Heart left ventricle (tissue), 13 donors: ENCODE results near the gene MIPOL1.

ENCODE experiments used
- POLR2A ChIP-seq, 2 donors: fragments of 450-650 bp; IDR thresholded peaks; one replicate each; pipeline ENCODE4 v1.6.1; 2017; ENCODE audit warnings: antibody characterized with exemption in 2 of 2, mild to moderate bottlenecking in 2 of 2, moderate library complexity in 2 of 2
- TF ChIP-seq, protein P1 (sequence below), 12 donors: fragments of 200-600 bp; sonication (generic) in 4 of 12; IDR thresholded peaks; one replicate each; pipeline versions ENCODE4 v1.5.0 to v1.8.0; 2018 to 2022; ENCODE audit warnings: antibody characterized with exemption in 12 of 12, mild to moderate bottlenecking in 5 of 12
- donor health status: ischemic (EF 13 %, LVEDD 7.1; RV severe dilation, severe dysfunction).
- donor health status: DM: no; HTN: yes; CAD: no.
- donor health status: DM: no; HTN: no; CAD: no.
- donor health status: ischemic (EF 25% LVEDD 6.9; RV normal size, moderate dysfunction).
- donor health status: ischemic (EF 25% LVEDD 5.7; RV mildly dilated, moderate dysfunction).
- donor health status: ischemic (EF 35%, LVEDD 5.7; RV mildly dilated, moderate dysfunction).
- donor health status: nonischemic (EF 11% LVEDD 7.7; RV severe dilation, severe dysfunction).
- donor health status: DM: yes; HTN: yes; CAD: no.
- donor health status: PGD.
- donor health status: ischemic (EF 29% LVEDD 5.4; RV normal size, mild dysfunction).
- donor health status: nonischemic (EF 23%, LVEDD 6.1; RV moderate dilation, normal function).

DNA sequence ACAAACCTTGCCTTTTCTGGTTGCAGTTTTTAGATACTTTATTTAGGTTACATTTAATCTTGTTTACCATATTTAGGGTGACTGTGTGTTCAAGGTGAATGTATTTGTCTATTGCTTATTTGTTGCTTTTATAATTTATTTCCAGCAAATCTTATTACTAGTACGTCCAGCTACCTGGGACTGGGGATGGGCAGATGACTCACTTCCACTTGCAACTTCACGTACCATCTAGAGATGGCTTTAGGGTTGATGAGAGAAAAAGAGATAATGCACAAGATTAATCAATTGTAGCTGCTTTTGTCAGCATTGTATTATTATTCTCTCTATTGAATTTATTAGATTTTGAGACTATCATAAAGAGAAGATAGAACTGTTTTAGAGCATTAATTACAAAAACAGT is 5.1 kb downstream of the MIPOL1 start:
- TF ChIP-seq, protein P1, sequence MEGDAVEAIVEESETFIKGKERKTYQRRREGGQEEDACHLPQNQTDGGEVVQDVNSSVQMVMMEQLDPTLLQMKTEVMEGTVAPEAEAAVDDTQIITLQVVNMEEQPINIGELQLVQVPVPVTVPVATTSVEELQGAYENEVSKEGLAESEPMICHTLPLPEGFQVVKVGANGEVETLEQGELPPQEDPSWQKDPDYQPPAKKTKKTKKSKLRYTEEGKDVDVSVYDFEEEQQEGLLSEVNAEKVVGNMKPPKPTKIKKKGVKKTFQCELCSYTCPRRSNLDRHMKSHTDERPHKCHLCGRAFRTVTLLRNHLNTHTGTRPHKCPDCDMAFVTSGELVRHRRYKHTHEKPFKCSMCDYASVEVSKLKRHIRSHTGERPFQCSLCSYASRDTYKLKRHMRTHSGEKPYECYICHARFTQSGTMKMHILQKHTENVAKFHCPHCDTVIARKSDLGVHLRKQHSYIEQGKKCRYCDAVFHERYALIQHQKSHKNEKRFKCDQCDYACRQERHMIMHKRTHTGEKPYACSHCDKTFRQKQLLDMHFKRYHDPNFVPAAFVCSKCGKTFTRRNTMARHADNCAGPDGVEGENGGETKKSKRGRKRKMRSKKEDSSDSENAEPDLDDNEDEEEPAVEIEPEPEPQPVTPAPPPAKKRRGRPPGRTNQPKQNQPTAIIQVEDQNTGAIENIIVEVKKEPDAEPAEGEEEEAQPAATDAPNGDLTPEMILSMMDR (IDR thresholded peaks at IDR 0.05) = no peak
- TF ChIP-seq POLR2A (IDR thresholded peaks at IDR 0.05) = no peak
